GM19240 (cell line): Measurements from ENCODE around the gene NMNAT2.

Experiments used
- DNase-seq: peaks from one replicate; pipeline ENCODE4 v3.0.0; 2011; ENCODE audit warnings: low spot score; ENCODE audit not compliant: insufficient read length

NMNAT2 gene

DNA sequence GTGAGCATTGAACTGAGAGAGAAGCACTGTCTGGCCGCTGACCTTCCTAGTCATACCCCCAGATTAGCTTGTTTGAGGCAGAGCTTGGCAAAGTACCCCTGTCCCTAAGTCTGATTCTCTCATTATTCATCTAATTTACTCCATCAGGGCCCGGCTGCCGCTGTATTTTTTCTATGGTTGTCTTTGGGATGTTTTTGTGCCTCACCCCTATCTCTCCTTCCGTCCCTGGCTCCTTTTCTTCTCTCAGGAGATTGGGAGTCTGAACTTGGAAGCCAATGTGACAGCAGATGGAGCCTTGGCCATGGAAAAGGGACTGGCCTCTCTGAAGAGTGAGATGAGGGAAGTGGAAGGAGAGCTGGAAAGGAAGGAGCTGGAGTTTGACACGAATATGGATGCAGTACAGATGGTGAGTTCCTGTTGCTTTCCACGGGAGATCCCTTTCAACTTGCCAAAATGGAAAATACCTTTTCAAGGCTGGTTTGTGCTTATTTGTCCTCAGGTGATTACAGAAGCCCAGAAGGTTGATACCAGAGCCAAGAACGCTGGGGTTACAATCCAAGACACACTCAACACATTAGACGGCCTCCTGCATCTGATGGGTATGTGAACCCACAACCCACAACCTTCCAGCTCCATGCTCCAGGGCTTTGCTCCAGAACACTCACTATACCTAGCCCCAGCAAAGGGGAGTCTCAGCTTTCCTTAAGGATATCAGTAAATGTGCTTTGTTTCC is 178.2 kb downstream of the NMNAT2 start:
- no peak for DNase-seq

DNA sequence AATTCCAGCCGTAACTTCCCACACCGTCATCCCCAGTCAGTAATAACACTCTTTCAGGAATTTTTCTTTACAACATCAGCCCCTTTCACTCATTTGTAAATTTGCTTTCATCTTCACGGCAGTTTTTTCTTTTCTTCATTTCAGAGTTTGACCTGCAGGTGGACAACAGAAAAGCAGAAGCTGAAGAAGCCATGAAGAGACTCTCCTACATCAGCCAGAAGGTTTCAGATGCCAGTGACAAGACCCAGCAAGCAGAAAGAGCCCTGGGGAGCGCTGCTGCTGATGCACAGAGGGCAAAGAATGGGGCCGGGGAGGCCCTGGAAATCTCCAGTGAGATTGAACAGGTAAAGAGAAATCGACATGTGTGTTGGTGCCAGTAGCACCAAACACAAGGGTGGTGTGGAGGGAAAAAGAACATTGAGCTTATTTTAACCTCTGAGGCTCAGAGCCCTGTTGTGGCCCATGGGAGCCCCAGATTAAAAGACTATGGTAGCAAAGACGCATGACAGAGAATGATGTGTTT is 178.9 kb downstream of the NMNAT2 start:
- no peak for DNase-seq

DNA sequence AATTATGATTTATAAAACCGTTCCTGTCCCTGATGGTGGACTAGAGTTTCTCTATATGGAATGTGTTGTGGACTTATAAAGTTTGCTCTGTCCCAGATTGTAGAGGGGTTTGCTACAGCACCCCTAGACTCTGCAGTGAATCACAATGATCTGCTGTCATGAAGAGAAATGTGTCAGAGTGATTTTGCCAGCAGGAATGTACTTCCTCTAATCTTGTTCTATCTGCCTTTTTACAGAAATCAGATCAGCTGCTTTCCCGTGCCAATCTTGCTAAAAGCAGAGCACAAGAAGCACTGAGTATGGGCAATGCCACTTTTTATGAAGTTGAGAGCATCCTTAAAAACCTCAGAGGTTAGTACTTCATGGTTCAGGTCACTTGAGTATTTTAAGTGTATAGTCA is 180.1 kb downstream of the NMNAT2 start:
- no peak for DNase-seq

DNA sequence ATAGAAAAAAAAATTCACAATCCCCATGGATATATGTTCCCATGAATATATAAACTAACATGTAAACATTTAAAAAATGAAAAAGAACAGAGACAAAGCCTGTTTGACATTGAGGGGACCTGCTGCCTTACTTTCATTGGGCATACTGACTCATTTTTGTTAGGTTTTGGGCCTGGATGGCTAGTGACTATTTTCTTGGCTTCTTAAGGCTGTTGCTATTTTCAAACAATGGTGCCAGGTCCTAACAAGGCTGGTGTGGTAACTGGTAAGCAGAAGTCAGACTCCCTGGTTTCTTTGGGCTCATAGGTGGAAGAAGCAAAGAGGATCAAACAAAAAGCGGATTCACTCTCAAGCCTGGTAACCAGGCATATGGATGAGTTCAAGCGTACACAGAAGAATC is 181.1 kb downstream of the NMNAT2 start:
- no peak for DNase-seq

DNA sequence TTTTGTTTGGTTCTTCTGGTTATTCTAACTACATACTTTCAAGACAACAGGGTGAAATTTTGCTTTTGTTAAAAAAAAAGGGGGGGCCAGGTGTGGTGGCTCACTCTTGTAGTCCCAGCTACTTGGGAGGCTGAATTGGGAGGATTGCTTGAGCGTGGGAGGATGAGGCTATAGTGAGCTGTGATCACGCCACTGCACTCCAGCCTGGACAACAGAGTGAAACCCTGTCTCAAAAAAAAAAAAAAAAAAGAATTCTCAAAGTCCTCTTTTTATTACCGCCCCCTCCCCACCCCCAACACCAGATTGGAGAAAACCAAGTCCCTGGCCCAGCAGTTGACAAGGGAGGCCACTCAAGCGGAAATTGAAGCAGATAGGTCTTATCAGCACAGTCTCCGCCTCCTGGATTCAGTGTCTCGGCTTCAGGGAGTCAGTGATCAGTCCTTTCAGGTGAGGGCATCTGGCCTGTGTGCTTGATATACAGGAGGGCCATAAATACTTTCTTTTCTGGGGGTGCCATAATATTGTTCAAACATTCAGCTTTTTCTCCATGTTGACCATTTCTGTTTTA is 181.9 kb downstream of the NMNAT2 start:
- DNase-seq = no peak

DNA sequence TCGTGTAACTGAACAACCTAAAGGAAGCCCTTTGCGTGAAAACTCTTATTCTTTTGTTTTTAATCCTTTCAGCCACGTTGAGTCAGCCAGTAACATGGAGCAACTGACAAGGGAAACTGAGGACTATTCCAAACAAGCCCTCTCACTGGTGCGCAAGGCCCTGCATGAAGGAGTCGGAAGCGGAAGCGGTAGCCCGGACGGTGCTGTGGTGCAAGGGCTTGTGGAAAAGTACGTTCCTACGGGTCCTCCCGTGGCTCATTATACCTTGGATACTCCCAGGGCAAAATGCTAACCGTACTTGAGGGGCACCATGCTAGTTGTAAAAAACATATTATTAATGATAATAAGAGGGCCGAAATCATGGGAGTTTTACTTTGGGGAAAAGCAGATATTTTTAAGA is 182.7 kb downstream of the NMNAT2 start:
- no peak for DNase-seq

DNA sequence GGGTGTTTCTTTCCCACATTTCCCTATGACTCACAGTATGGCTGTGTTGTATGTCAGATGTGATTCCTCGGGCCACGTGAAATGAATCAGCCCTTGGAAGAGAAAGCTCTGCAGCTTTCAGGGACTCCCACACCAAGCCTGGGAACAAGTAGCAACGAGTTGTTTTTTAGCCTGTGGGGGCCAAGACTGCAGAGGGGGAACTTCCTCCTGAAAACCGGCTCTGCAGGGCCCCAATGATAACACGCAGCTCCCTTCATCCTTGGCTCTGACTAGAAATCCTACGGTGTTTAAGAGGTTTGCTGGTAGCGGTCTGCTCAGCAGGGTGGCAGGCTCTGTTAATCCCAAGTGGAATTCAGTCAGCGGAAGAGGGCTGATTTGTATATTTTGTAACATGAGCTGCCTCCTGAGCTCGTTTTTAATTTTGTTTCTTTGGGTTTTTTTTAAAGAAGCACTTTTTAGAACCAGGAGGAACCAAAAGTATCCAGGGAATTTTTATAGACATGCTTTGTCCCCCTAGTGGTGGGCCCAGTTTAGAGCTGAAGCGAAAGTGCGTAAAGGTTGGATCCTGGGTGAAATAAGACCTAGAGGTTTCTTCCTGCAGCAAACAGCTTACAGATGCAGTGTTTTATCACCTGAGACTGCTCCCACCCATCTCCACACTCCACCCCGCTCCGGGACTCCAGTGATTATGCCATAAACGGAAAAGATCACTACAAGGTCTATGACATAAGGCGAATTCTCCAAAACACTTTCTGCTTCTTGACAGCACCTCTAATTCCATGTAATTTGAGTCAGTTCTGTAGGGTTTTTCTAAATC is 183.3 kb downstream of the NMNAT2 start:
- no peak for DNase-seq

DNA sequence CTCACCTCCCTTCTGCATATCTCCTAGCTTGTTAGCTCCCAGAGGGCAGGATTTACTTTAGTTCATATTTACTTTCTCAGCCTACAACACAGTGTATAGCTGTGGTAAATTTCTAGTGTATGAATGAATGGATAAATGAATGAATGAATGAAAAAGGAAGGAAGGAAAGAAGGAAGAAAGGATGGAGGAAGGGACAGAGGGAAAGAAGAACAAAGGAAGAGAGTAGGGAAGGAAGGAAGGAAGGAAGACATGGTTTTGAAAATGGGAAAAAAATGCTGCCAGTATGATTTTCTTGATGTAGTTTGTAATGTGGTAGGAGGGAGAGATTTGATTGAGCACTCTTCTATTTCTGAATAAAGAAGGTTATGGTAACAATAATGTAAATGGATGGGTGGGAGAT is 185.1 kb downstream of the NMNAT2 start:
- DNase-seq = no peak

DNA sequence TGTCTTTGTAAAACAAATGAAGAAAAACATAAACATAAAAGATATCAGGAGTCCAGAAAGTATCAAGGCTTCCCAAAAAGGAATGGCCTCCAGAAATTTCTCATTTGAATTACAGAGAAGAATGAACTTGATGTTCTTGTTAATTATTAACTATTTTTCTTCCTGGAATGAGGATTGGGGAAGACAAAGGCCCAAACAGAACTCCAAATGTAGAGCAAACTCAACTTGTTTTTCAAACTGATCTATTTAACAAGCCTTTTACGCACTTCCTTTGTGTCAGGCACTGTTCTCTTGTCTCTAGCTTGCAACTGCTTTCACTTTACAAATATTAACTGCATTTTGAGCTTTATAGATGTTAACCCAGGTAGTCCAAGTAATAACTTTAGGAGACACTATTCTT is 186.6 kb downstream of the NMNAT2 start:
- no peak for DNase-seq

DNA sequence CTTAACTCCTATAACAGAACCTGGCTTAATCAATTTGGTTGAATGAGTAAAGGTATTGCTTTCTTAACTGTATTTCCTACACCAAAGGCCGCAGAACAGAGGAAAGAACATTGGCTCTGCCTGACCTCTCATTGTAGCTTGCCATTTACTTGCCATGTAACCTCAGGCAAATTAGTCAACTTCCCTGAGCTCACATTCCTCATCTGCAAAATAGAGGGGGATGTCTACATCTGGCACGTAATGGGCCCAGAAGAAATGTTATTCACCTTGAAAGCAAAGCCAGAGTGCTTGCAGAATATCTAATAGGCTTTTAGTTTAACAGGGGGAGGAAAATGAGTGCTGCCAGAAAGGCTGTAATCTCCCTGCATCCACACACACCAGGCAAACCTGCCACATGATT is 187.8 kb downstream of the NMNAT2 start:
- no peak for DNase-seq

DNA sequence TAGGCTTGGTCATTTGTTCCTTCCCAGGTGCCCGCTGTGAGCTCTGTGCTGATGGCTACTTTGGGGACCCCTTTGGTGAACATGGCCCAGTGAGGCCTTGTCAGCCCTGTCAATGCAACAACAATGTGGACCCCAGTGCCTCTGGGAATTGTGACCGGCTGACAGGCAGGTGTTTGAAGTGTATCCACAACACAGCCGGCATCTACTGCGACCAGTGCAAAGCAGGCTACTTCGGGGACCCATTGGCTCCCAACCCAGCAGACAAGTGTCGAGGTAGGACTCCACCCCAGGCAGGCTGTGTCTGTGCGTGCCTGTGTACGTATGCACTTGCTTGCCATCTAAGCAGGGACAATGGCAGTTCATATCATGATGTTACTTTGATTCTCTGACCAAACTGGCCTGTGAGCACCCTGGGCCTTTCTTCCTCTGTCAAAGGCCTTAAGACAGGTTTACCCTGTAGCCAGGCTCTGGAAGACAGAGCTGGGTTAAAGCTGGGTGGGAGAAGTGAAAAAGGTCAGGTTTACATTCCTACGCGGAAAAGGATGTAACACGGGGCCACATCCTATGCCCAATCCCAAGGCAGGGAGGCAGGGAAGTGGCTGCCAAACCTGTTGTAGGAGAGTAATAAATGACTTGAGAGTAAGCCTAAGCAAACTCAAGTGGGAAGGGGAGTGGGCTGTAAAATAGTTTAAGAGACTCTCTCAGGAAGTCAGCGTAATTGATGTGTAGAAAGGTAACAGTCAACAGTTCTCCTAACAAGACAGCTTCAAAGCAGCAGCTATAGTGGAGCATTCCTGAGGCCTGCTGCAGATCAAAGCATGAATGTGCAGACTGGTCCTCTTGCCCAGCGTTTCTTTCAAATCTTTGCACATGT is 189.6 kb downstream of the NMNAT2 start:
- no peak for DNase-seq

DNA sequence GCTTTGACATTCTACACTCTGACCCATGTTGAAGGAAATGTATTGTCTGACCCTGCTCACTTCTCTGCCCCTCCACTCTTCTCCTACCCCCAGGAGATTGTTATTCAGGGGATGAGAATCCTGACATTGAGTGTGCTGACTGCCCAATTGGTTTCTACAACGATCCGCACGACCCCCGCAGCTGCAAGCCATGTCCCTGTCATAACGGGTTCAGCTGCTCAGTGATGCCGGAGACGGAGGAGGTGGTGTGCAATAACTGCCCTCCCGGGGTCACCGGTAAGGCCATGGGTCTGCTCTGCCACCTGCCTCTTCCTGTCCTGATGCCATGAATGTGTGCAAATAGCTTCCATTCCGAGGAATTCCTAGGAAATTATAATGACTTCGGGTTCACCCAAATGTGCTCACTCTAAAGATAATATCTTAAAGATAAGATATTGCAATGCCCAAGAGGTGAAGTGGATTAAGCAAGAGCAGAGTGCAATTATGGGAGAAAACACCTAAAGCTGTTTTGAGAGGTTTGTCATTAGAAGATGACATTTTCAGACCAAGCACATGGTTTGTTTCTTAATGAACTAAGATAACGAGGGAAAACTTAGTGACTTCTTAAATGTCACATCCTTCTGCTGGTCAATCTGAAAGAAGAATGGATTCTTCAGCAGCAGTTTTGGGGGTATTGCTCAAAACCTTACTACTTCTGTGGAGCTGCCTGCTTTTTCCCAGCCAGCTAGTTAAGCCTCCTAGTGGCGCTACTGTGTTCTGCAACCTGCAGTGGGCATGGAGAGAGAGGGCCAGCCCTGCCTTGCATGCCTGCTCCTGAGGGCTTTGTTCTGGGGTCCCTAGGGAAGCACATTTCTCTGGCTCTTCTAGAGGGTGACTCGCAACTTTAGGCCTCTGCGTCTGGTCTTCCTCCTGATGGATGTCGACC is 190.5 kb downstream of the NMNAT2 start:
- DNase-seq = peak; percentile 31

DNA sequence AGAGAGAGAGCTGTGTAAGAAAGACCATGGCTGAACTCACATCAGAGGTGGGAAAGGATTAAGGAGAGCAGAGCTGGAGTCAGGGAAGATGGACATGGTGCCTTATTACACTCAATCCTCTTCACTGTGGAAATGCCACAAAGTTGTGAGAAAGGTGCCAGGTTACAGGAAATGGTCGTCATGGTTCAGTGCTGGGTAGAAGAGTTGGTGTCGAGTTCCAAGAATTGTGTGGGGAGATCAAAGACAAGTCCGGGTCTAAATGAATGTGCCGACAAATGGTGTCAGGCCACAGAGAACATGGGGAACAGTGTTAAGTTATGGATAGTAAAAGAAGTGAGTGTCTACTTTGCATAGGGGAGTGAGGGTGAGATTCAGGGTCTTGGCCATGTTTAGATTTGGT is 191.2 kb downstream of the NMNAT2 start:
- no peak for DNase-seq

DNA sequence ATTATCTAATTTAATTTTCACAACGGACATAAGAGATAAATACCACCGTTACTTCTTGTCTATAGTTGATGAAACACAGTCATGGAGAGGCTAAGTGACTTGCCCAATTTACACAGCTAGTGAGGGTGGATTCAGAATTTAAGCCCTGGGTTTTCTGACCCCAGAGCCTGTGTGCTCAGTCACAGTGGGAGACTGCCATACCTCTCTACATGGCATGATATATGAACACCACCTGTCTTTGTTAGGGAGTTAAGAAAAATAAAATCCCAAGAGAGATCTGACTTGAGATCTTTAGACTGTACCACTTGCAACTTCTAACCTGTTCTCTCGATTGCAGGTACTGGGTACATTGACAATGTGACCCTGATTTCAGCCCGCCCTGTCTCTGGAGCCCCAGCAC is 191.8 kb downstream of the NMNAT2 start:
- DNase-seq = no peak

DNA sequence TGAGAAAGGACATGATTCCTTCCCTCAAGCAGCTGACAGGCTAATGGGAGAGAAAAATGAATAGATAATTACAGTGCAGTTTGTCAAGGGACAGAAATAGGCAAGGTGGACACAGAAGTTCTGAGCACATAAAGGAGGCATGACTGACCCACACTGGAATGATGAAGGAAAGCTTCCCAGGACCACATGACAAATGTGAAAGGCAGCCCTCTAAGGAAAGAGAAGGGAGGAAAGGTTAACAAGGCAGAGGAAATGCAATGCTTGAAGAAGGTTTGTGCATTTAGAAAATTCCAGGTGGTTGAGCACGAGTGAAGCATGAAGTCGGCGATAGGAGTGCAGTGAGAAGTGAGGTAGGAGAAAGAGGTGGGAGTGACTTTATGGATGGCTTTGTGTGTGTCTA is 194.7 kb downstream of the NMNAT2 start:
- no peak for DNase-seq

DNA sequence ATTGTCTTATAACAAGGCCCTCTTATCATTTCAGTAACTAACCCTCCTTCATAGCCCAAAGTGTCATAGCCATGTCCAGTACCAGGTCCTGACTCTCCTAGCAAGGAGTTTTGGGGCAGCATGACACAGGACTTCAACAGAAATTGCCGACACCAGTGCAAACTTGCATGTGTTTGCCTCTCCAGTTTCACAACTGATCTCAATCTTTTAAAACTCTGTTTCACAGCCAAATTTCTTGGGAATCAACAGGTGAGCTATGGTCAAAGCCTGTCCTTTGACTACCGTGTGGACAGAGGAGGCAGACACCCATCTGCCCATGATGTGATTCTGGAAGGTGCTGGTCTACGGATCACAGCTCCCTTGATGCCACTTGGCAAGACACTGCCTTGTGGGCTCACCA is 195.3 kb downstream of the NMNAT2 start:
- no peak for DNase-seq

DNA sequence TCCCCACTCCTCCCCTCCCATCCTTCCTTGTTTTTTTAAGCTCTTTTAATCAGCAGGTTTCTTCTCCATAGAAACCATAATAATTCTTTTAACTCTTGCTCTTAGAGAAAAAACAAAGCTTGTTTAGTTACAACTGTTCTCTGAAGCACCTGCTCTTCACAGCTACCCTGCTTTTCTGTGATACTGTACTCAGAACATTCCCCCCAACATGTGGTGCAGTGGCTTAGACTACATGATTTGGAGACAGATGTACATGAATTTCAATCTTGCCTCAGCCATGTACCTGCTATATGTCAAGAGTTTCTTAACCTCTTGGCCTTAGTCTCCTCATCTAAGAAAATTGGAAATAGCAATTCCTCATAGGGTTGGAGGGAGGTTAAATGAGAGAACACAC is 198.6 kb downstream of the NMNAT2 start:
- DNase-seq = no peak

DNA sequence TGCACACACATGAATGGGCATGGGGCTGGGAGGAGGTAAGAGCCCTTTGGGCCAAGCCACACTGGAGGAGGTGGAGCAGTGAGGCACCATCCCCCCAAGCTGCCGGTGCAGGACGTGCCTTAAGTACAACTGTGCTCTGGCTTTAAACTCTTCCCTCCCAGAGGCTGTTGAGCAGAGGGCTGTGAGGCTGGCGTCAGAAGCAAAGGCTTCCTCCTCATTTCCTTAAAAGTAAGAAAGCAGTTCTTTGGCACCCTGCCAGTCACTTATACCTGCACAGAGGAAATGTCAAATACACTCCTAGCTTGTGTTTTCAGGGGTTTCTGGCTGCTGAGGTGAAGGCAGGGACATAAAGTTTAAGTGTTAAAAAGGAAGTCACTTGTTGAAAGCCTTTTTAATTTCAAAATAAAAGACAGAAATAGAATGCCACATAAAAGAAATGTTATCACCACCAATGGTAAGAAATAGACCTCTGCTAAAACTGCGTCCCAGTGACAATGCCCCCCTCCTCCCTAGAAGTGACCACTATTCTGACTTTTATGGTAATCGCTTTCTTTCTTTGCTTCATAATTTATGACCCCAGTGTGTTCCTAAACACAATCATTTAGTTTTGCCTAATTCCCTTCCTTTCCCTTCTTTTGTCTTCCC is 199.1 kb downstream of the NMNAT2 start:
- no peak for DNase-seq

DNA sequence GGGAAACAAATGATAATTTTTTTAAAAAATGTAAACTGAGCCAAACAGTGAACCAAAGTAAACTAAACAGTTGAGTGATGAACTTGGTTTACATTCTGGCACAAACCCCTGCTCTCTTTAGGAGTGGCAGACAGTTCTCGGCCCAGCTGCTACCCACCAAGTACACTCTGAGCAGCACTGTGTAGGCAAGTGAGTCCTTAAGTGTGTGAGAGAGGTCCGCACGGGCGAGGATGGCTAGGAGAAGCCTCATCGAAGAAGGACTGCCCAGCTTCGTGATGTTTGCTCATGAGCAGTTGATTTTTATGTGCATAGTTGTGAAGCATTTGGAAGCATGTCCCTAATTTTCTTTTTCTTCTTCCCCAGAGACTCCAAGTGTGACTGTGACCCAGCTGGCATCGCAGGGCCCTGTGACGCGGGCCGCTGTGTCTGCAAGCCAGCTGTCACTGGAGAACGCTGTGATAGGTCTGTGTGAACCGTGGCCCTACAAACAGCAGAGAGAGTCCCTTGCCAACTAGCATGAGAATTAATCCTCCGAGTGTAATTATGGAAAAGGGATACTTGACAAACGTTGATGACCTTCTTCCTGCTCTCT is 200.1 kb downstream of the NMNAT2 start:
- DNase-seq = no peak
